IPS-11a (cell line): Measurements from ENCODE around the gene IFNA2.
"Not testable (repeated sequence)": the region's sequence is repeated elsewhere in the genome, so short reads cannot be mapped to it uniquely, and the experiment has no call there.

Experiments used
- H3K4me3 ChIP-seq: one replicate; pipeline ENCODE4 v1.5.1; 2013; ENCODE audit warnings: low read depth, low read length, control low read depth

IFNA2 gene

GRCh38 chr9:21385131-21385670, at the start of gene IFNA2:
Gene IFNA2 (minus strand): TSS chr9:21385398. CDS start chr9:21385329, 69 bp downstream.
- H3K4me3 ChIP-seq: no peak within 1 kb of the TSS

GRCh38 chr9:21435015-21435383, 49.8 kb upstream of the IFNA2 start:
- H3K4me3 ChIP-seq: not testable (repeated sequence)

- H3K4me3 ChIP-seq: no peak overlapping the region
Measured at GRCh38 chr9:21434202-21435014, 49.2 kb upstream of the IFNA2 start.

- no peak overlapping the region for H3K4me3 ChIP-seq
Measured at GRCh38 chr9:21432672-21433425, 47.7 kb upstream of the IFNA2 start.

GRCh38 chr9:21429191-21429590, 44.0 kb upstream of the IFNA2 start:
- no peak overlapping the region for H3K4me3 ChIP-seq

- H3K4me3 ChIP-seq: no peak overlapping the region
Measured at GRCh38 chr9:21428235-21428634, 43.0 kb upstream of the IFNA2 start.

- no peak overlapping the region for H3K4me3 ChIP-seq
Measured at GRCh38 chr9:21415493-21416267, 30.5 kb upstream of the IFNA2 start.

- H3K4me3 ChIP-seq: no peak overlapping the region
Measured at GRCh38 chr9:21414220-21414940, 29.2 kb upstream of the IFNA2 start.

- no peak overlapping the region for H3K4me3 ChIP-seq
Measured at GRCh38 chr9:21413624-21414023, 28.4 kb upstream of the IFNA2 start.

GRCh38 chr9:21413151-21413550, 28.0 kb upstream of the IFNA2 start:
- H3K4me3 ChIP-seq: no peak overlapping the region

GRCh38 chr9:21412107-21412506, 26.9 kb upstream of the IFNA2 start:
- H3K4me3 ChIP-seq: no peak overlapping the region

GRCh38 chr9:21408817-21409216, 23.6 kb upstream of the IFNA2 start, which contains the start of gene IFNA8:
Gene IFNA8 (plus strand): TSS chr9:21409117. CDS start chr9:21409177, 60 bp downstream.
- H3K4me3 ChIP-seq: no peak within 1 kb of the TSS

GRCh38 chr9:21404146-21404545, 18.9 kb upstream of the IFNA2 start:
- H3K4me3 ChIP-seq: no peak overlapping the region

GRCh38 chr9:21402386-21403251, 17.4 kb upstream of the IFNA2 start:
- H3K4me3 ChIP-seq: peak overlapping the region; percentile 51

GRCh38 chr9:21399956-21400355, 14.8 kb upstream of the IFNA2 start:
- H3K4me3 ChIP-seq: no peak overlapping the region

- H3K4me3 ChIP-seq: no peak overlapping the region
Measured at GRCh38 chr9:21398955-21399489, 13.8 kb upstream of the IFNA2 start.

- peak overlapping the region; percentile 13 for H3K4me3 ChIP-seq
Measured at GRCh38 chr9:21395778-21396717, 10.8 kb upstream of the IFNA2 start.

GRCh38 chr9:21392270-21392669, 7.1 kb upstream of the IFNA2 start:
- no peak overlapping the region for H3K4me3 ChIP-seq
